NCI-H146 treated with DMSO at 0.1 percent for 48 hours (cell line): ENCODE results near the gene CHMP3.
"Not testable (repeated sequence)": the region's sequence is repeated elsewhere in the genome, so short reads cannot be mapped to it uniquely, and the experiment has no call there.

ENCODE experiments used
- DNase-seq: peaks from one replicate; lab custom pipeline; 2025; ENCODE audit not compliant: unreplicated experiment; lab: John Stamatoyannopoulos, UW

CHMP3 gene

GRCh38 chr2:86562922-86563649 lies at the start of gene CHMP3:
TSS of gene CHMP3 (minus strand) at chr2:86563443. CDS start at chr2:86563348, 95 bp downstream.
- peak; percentile 91 for DNase-seq

- DNase-seq: no peak
Measured at GRCh38 chr2:86610871-86611270, 47.6 kb upstream of the CHMP3 start.

DNA sequence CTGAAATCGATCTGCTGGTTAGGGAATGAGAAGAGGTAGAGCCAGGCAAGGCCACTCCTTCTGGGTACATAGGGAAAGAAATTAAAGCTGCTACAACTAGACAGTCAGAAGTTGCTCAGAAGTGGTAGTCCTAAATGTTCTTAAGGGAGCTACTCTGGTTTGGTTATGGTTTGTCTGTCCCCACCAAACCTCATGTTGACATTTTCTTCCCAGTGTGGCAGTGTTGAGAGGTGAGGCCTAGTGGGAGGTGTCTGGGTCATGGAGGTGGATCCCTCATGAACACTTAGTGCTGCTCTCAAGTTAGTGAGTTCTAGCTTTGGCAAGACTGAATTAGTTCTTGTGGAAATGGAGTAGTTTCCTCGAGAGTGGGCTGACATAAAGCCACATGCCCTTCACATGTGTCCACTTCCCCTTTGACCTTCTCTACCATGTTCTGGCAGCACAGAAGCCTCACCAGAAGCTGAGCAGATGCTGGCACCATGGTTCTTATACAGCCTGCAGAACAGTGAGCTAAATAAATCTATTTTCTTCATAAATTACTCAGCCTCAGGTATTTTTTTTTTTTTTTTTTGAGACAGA lies 45.7 kb upstream of the CHMP3 start:
- no peak for DNase-seq

DNA sequence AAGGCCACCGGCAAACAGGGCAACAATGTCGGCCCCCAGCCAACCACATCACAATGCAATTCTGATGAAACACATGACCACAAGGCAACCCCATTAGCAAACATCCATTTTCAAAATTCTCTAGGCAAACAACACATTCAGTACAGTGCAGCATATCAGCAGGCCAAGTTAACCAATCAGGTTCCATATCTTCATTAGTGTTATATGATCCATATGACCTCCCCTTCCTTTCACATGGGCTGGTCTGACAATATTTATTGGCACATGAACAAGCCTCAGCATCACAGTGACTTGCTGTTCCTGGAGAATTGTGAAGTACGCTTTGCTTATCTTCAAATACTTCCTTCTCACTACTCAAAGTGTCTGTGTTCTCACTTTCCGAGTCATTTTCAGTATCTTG lies 40.7 kb upstream of the CHMP3 start:
- DNase-seq: no peak

GRCh38 chr2:86598966-86599365 lies 35.7 kb upstream of the CHMP3 start:
- DNase-seq: no peak

DNA sequence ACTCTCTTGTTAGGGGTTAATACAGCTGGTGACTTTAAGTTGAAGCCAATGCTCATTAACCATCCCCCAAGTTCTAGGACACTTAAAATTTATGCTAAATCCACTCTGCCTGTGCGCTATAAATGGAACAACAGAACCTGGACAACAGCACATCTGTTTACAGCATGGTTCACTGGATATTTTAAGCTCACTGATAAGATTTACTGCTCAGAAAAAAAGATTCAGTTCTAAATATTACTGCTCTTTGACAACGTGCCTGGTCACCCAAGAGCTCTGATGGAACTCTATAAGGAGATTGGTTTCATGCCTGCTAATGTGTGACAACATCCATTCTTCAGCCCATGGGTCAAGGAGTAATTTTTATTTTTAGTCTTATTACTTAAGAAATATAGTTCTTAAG lies 32.9 kb upstream of the CHMP3 start:
- DNase-seq: no peak

GRCh38 chr2:86593266-86593665 lies 30.0 kb upstream of the CHMP3 start:
- DNase-seq: no peak

GRCh38 chr2:86592547-86593230 lies 29.4 kb upstream of the CHMP3 start:
- no peak for DNase-seq

- DNase-seq: not testable (repeated sequence)
Measured at GRCh38 chr2:86589701-86590100, 26.5 kb upstream of the CHMP3 start.

DNA sequence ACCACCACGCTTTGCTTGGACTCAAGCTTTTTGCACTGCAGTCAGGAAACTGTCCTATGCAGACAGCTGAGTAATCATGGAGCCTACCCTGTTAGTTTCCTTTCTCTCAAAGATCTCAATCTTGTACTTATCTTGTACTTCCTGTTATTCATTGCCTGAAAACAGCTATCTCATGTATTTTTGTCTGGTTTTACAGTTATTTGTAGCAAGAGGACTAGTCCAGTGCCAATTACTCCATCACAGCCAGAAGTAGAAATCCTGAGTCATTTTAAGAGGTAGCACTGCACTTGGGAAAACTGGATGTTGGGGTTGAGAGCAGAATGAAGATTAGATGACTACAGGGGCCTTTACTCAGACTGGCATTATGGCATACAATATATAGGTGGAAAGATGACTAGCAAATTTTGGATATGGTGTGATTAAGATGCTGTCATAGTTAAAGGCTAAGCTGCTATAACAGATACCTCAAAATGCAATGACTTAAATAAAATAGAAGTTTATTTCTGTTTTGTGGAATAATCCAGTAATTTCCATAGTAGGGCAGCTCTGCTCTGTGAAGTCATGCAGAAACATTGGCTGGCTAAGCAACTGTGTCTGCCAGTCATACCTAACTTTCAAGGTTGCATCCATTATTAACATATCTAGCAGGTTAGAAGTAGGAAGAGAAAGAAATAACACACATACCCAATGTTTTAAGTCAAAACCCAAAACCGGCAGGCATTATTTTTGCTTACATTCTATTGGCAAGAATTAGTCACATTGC lies 21.1 kb upstream of the CHMP3 start:
- DNase-seq: no peak

DNA sequence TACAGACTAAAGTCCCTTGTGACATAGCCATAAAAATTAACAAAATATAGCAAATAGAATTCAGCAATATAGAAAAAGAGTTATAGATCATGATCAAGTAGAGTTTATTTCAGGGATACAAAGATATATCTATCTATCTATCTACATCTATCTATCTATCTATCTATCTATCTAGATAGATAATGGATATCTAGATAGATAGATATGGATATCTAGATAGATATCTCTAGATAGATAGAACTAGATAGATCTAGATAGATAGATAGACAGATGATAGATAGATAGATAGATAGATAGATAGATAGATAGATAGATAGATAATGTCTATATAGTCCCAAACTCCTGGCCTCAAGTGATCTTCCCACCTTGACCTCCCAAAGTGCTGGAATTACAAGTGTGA lies 17.3 kb upstream of the CHMP3 start:
- no peak for DNase-seq

DNA sequence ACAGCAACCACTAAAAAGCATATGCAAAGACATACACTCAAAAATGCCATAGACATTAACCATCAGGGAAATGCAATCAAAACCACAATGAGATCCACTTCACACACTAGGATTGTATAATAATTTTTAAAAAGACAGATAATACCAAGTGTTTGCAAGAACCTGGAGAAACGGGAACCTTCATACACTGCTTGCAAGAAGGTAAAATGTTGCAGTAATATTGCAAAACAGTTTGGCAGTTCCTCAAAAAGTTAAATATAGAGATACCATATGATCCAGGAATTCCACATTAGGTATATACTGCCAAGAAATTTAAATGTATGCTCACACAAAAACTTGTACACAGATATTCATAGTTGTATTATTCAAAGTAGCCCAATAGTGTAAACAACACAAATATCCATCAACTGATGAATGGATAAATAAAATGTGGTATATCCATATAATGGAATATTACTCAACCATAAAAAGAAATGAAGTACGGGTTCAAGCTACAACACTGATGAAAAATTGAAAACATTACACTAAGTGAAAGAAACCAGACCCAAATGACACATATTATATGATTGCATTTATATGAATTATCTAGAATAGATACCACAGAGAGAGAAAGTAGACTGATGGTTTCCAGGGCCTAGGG lies 14.7 kb upstream of the CHMP3 start:
- DNase-seq: no peak

- no peak for DNase-seq
Measured at GRCh38 chr2:86570059-86570458, 6.8 kb upstream of the CHMP3 start.

- DNase-seq: no peak
Measured at GRCh38 chr2:86566821-86567190, 3.6 kb upstream of the CHMP3 start.

GRCh38 chr2:86566158-86566820 lies 3.0 kb upstream of the CHMP3 start:
- DNase-seq: no peak

DNA sequence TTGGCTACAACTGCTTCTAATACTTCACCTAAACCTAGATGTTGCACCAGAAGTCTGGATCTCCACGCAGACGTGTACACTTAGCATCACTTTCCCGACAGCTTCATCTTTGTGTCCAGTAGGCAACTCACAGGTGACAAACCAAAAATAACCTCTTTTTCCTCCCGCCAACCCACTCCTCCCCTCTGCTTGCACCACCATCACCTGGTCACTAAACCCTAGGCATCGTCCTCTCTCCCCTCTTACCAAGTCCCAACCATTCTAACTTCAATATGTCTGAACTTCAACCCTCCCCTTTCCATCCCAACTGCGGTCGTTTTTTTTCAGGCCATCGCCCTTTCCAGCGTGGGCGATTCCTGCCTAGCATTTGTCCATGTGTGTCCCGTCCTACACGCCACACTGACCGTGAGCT lies 413 bp upstream of the CHMP3 start:
- DNase-seq: no peak

- no peak for DNase-seq
Measured at GRCh38 chr2:86562485-86562921, 740 bp downstream of the CHMP3 start.

DNA sequence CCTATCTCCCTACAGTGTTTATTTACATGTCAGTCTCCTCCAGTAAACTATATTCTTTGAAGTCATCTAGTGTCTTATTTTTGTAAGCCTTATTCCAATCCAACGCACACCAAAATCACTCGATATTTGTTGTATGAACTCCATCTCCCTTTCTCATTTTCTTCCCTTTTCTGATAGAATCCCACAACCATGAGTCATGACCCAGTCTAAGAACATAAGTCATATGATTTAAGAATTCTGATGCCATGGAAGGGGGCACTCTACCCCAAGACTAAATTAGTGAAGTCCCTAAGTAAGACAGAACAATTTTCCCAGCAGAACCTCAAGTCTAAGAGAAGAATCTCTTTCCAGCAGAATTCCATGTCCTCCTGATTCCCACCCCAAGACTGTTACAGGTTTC lies 5.4 kb downstream of the CHMP3 start:
- DNase-seq: no peak

DNA sequence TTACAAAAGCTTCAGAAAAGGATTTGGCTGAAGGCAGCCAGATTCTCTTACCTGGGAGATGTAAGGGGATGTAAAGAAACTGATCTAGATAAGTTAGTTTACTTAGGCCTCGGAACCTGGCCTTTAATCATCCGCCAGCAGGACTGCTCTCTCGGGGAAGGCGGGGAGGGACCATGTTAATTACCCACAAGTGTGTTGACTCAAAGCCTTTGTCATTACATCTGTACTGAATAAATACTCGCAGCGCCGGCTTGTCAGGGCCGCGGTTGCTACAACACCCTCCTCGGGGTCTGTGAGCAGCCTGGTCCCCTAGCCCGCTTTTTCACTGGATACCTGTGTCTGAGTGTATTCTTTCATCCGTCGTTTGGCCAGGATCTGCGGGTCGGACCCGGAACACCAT lies 6.7 kb downstream of the CHMP3 start:
- no peak for DNase-seq

DNA sequence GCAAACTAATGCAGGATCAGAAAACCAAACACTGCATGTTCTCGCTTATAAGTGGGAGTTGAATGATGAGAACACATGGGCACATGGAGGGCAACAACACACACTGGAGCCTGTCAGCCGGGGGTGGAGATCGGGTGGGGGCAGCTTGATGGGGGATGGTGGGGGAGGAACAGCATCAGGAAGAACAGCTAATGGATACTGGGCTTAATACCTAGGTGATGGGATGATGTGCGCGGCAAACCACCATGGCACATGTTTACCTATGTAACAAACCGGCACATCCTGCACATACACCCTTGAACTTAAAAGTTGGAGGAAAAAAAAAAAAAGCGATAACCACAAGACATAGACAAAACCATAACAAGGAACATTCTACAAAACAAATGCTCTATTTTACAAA lies 10.4 kb downstream of the CHMP3 start:
- no peak for DNase-seq
